NCI-H1417 (cell line): Measurements from ENCODE around the gene EXOC4.
"Not testable (repeated sequence)": the region's sequence is repeated elsewhere in the genome, so short reads cannot be mapped to it uniquely, and the experiment has no call there.

Experiments used
- DNase-seq, 3 experiments: peaks; one replicate each; lab custom pipeline; 2025; lab: John Stamatoyannopoulos, UW

The EXOC4 gene

DNA sequence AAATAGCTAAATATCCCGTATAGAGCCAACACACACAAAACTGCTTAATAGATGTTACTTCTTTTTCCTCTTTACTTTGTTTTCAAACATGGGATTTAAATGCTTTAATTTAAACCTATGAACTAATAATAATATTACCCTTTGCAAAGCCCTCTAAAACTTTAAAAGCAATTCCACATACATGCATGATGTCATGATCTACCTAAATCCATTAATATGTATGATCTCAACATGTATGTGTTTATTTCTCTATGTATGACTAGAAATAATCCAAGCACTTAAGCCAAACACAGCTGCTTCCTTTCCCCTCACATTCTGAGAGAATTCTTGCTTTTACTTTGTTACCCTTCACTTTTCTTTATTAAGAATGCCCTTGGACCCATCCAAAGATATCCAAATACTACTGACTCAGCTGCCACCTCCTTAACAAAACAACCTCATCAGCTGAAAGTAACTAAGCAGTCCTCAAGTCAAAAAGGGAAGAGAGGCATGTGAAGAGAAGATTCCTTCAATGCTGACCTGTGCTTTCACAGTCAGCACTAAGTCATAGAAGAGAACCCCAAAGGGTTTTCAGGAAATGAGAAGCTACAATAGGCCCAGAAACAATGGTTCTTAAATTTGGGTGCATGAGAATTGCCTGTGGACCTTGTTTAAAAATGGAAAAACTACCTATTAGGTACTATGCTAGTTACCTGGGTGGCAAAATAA, 607.9 kb downstream of the EXOC4 start:
- DNase-seq: no peak

DNA sequence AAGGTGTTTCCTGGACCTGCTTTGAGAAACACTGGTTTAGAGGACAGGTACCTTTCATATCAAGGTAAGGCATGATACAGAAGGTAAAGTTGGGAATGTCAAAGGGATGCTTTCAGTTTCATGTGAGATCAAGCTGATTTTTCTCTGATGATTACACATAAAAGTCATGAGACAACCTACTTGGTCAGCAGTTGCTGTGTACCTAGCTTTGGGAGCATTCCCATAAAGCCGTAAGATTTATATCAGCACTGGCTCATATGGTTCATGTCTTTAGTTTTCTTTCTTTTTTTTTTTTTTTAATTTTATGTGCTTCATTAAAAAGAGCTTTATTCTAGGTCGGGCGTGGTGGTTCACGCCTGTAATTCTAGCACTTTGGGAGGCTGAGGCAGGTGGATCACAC, 609.0 kb downstream of the EXOC4 start:
- DNase-seq: no peak

DNA sequence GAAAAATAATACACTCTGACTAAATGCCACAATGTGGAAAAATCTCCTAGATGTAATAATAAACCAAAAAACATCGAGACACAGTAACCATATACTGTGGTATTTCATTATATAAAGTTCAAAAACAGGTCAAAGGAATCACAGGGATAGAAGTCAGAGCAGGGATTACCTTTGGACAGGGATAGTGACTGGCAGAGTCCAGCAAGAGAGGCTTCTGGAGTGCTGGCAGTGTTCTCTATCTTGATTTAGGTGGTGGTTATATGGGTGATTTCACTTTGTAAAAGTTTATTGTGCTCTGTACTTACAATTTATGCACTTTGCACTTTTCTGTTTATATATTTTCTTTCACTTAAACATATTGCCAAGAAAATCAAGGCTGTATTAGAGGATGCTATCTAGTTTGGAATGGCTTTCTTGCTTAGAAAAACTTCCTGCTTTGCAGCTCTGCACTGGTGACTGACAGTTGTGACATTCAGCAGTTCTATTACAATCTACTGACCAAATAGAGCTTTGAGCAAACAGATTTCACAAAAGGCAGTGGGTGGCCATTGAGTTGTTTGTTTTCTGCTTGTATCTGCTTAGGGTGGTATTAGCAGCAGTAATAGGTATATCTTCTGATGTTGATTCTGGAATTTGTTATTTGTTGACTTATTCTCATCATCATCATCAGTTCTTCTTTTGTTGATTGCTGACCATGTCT, 610.6 kb downstream of the EXOC4 start:
- peak in 2 of 3 experiments; percentile 50 to 87 for DNase-seq

DNA sequence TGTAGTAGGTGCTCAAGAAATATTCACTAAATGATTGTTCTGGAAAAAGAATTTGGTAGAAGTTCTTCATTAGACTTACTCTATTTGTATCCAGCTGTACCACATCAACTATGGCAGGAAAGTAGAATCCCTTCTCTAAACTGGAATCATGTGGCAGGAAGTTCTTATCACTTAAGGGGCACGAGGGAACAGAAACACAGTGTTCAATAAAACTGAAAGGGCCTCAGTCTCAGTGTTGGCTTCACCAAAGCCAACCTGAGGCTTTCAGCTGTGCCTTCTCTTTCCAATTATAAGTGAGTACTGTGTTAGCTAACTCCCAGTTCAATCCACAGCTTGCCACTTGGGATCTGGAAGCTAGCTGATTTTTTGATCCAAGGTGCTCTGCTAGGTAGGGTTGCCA, 616.7 kb downstream of the EXOC4 start:
- DNase-seq: peak in 1 of 3 experiments; percentile 10

DNA sequence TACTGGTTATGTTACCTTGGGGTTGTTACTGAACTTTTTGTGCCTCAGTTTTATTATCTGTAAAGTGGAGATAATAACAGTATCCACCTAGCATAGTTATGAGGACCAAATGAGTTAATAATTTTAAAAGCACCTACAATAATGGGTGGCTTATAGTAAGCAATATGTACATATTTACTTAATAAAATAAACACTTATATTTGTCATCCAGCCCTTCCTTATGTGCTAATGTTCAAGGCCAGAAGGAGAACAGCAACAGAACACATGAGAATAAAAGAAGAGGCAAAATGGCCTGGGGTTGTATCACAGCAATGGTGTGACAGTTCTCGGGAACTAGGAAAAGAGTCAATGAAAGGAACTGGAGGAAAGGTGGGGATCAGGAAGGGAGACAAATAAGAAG, 618.9 kb downstream of the EXOC4 start:
- peak in 1 of 3 experiments; percentile 61 for DNase-seq

DNA sequence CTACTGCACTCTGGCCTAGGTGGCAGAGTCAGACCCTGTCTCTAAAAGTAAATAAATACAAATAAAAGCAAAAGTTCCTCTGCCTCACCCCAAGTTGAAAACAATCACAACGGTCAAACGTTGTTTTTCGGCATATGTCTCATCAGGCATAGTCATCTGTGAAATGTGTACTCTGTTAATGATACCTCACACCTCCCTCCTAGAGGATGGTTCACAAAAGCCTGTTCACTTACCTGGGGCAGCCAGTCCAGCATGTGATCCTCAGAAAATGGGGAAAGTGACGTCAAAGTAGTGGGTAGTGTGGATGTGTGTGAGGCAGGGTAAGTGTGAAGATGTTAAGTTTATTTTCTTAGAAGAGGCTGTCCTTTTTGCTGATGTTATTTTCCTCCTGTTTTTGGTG, 620.3 kb downstream of the EXOC4 start:
- DNase-seq: no peak

DNA sequence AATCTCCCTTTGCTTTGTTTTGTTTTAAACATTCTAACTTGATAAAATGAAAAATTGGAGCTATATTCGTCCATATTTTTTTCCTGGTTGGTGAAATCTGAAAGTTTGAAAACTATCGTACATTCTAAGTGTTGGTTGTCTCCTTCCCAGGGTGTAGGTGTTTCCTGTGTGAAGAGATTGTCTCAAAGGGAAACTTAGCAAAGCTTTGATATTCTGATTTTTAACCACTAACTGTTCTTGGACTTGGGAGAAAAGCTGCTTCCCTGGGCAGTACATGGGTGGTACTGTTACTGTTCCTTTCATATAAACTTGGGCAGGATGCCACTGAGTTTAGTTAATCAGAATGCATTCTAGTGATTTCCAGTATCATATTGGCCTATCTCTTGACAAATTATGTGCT, 620.8 kb downstream of the EXOC4 start:
- DNase-seq: no peak

DNA sequence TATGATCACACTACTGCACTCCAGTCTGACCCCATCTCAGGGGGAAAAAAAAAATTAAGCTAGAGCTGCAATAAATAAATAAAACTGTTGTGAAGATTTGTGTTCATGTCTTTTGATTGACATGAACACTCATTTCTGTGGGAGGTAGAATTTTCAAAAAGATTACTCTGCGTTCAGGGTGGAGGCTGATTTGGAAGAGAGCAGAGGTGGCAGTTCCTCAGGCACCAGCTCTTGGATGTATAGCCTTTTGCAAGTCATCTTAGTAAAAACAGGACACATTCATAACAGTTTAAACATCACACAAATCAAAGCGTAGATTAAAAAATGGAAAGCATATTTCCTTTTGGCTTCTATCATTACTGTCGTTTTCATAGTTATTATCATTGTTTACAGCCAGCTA, 630.7 kb downstream of the EXOC4 start:
- DNase-seq: no peak

DNA sequence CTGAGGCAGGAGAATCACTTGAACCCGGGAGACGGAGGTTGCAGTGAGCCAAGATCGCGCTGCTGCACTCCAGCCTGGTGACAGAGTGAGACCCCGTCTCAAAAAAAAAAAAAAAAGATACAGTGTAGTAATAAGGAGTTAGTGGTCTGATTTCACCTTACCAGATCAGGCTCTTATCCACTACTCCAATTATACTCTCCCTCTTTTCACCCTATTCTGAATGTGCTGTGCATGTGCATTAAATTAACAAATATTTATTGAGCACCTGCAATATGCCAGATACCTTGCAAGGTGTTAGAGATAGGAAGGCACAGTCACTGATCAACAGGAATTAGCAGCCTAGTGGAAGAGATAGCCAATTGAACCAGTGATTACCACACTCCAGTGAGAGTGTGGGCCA, 632.3 kb downstream of the EXOC4 start:
- no peak for DNase-seq

DNA sequence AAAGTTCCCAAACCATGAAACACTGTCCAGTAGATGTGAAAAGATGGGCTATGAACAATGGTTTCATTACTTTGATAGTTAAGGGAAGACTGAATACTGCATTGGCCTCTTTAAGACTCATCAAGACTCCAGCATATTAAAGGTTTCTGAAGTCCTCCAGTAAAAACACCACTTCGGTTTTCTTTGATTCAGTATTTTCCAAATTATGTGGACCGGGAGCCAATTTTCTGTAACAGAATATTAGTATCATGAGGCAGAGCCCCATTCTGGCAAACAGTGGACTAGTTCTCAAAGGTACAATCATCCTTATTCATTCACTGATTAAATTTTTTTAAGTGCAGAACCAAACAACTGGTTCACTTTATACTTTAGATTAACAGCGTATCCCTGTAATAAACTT, 633.2 kb downstream of the EXOC4 start:
- no peak for DNase-seq

DNA sequence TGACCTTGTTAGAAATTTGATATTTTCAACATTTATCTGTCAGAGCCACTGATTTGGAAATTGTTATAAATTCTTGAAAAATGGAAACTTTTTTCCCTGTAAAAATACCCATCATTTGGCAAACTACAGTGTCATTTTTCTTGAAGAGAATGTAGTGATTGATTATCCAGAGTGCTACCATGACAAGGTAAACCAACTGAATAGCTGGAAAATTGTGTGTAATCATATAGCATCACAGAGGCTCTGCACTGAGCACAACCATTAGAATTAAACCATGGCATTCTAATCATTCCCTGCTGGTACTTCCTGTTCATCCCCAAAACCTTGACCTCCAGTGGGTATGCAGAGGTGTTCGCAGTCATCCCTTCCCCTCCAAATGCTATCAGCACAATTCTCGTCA, 633.9 kb downstream of the EXOC4 start:
- DNase-seq: peak in 1 of 3 experiments; percentile 54

DNA sequence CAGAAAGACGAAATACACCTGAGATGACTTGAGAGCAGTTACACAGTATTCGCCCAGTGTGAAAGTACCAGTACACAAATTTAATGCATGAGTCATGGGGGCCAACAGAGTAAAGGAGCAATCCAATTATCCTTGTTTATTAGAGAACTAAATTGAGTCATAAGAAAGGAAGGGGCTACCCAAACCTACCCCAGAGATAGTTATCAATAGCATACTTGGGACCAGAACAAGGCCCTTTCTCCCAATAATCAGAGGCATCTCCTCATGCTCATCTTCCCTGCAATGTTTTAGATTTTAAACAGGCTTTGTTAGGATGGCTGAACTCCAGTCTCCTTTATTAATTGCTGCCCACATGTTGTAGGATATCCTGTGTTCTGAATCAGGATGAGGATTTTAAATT, 634.6 kb downstream of the EXOC4 start:
- peak in 1 of 3 experiments; percentile 55 for DNase-seq

DNA sequence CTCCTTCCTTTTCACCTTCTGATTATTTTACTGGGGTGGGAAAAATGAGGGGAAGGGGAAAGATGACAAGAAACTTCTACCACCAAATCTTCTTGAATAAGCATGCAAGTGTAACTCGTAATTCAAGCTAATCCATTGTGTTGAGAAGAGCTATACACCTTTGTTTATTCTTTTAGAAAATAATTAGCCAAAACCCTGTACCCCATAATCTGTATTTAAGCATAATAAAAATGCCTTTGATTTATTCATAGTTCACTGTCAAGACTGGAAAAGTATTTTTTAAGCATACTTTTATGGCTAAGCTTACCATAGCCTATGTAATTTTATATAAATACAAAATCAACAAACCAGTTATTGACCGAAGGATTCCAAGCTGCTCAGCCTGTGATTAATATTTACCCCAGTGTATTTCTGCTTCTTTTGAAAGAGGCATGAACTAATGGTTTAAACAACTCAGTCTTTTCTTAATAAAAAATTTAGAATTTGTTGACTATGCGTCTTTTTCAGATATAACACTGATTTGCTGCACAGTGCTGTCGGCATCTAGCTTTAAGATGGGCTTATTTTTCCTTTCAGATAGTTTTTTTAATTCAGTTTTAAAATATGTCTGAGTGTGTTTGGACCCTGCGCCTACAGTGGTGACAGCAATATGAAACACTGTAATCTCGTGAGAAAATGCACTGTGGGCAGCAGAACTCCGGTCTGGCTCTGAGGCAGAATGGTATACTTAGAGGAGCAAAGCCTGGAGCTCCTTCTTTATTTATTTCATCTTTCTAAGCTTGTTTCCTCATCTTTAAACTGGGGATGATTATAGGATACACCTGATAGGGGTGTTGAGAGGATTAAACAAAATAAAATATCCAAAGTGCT, 635.4 kb downstream of the EXOC4 start:
- peak in 2 of 3 experiments; percentile 38 to 68 for DNase-seq

DNA sequence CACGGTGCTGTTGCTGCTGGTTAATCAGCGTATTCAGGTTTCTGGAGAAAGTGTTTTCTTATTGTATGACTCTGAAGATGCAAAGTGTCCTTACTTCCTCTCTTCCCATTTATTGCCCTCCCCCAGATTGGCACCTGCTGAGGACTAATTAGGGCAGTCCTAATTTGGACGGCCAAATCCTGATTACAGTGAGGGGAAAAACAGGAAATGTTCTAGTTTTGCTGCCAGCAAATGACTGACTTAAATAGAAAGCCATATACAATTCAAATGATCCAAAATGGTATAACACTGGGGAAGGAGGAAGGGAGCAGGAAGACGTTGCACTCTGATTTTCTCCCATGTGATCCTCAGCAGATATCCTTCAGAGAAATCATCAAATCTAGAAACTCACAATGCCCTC, 651.9 kb downstream of the EXOC4 start:
- peak in 1 of 3 experiments; percentile 16 for DNase-seq

DNA sequence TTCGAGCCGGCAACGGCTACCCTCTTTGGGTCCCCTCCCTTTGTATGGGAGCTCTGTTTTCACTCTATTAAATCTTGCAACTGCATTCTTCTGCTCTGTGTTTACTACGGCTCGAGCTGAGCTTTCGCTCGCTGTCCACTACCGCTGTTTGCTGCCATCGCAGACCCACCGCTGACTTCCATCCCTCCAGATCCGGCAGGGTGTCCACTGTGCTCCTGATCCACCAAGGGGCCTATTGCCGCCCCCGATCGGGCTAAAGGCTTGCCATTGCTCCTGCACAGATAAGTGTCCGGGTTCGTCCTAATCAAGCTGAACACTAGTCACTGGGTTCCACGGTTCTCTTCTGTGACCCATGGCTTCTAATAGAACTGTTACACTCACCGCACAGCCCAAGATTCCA, 653.7 kb downstream of the EXOC4 start:
- not testable (repeated sequence) for DNase-seq

DNA sequence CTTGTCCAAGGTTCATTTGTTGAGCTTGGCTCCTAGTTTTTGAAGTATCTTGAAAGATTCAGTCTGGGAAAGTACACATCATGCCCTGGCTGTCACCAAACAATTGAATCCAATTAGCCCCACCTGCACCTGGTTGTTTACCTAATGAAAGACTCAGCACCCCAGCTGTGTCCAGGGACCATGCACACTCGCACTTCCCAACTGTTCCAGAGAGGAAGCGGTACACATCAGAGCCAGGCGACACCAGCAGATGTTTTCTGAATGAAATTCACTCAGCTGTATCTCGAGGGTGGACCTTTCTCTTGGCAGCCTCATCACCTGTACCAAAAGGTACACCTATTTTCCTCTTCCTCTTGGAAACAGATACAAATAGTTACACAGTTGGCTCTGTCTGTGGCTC, 657.9 kb downstream of the EXOC4 start:
- DNase-seq: peak; percentile 50 to 97 (median 87)

DNA sequence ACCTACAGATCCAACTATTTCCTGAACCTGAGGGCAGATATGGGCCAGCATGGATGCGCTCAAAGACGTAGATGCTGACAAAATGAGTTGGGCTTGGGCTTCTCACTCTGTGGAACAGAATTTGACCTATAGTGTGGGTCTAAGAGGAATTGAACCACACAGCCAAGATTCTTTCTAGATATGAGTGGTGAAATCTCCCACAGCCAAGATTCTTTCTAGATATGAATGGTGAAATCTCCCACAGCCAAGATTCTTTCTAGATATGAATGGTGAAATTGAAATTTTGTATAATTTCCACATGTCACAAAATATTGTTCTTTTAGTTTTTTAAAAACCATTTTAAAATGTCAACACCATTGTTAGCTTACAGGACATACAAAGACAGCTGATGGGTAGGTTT, 658.8 kb downstream of the EXOC4 start:
- DNase-seq: no peak

DNA sequence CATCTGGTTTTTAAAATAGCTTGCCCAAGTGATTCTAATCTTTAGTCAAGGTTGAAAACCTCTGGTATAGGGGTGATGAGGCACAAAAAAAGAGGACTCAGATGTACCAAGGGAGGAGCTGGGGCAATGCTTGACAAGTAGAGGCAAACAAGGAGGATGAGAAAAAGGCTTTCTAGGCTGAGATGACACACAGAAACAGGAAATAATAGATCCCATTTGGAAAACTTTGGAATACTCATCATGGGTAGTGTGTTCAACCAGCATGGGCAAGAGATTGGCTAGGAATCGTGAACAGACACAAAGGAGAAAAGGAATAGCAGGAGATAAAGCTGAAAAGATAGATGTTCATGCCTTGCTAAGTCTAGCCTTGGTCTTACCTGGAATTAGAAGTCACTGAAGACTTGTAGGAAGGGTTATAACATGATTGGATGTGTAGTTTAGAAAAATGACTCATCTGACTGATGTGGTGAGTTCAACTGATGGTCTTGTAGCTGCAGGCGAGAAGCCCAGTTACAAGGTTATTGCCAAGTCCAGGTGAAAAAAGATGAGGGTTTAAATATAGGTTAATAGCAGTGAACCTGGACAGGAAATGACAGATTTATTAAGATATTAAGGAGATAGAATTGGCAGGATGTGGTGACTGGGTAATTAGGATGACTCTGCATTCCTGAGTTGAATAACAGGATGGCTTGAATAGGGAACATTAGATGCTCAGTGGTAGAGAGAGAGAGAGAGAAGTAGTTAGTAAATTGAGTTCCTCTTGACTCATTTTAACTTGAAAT, 660.2 kb downstream of the EXOC4 start:
- DNase-seq: peak in 1 of 3 experiments; percentile 26

DNA sequence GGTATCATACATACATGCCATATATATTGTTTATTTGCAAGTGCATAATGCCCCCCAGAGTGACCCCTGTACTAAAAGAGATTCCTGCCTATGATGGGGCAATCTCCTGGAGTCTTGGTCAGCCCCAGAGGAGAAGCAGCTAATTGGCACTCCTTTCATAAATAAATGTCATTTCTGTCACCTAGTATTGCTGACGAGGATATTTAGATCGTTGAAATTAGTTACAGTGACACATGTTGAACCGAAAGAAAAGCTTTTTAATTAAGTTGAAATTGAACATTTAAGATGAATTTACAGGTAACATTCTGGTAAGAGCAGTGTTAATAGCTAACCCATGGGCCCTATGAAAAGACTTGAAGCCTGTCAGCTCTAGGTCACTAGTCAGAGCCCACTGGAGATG, 663.7 kb downstream of the EXOC4 start:
- no peak for DNase-seq

DNA sequence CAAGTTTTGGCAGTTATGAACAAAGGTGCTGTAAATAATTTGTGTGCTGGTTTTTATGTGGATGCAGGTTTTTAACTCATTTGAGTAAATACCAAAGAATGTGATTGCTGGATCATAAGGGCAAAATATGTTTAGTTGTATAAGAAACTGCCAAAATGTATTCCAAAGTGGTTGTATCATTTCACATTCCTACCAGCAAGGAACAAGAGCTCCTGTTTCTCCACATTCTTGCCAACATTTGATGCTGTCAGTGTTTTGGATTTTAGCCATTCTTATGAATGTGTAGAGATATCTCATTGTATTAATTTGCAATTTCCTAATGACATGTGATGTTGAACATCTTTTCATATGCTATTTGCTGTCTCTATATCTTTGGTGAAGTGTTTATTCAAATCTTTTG, 666.9 kb downstream of the EXOC4 start:
- no peak for DNase-seq

DNA sequence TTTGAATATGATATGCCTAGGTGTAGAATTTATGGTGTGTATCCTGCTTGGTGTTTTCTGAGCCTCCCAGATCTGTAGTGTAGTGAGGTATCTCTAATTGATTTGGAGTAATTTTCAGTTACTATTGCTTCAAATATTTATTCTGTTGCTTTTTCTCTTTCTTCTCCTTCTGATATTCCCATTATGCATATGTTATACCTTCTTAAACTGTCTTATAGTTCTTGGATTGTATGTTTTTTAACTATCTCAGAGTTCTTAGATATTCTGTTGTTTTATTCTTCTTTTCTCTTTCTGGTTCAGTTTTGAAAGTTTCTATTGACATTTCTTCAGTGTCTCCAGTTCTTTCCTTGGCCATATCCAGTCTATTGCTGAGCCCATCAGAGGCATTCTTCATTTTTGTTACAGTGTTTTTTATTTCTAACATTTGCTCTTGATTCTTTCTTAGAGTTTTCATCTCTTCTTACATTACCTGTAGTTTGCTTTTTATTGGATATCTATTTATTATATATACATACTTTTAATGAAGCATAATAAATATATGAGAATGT, 668.8 kb downstream of the EXOC4 start:
- DNase-seq: no peak

DNA sequence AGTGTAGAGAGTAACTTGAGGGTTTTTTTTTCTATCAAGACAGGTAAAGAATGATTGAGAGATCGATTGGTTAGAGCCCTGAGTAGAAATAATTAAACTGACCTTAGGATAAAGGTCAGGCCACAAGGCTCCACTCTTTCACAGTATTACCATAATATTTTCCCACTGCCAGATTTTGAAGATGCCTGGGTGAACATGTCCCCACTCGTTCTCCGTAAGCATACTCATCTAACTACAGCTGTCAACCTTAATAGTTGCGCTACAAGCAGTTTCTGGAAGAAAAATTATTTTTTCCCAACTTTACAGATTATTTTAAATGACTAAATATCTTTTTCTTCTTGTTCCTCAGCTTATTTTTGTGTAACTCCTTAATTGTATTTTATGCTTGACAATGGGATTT, 671.1 kb downstream of the EXOC4 start:
- DNase-seq: no peak
